Measurements from ENCODE around the gene GPR85. TPM values are rescaled to one million over a fixed set of nuclear protein-coding genes. Genes with fewer than 3 reads are reported as not detected.
A peak's percentile ranks its signal among the peaks of the same experiment; 100 is the strongest.
"Not testable (repeated sequence)": the region's sequence is repeated elsewhere in the genome, so short reads cannot be mapped to it uniquely, and the experiment has no call there.

The GPR85 gene
- polyA plus RNA-seq, 3 donors: 0.12 TPM; not detected in 2

DNA sequence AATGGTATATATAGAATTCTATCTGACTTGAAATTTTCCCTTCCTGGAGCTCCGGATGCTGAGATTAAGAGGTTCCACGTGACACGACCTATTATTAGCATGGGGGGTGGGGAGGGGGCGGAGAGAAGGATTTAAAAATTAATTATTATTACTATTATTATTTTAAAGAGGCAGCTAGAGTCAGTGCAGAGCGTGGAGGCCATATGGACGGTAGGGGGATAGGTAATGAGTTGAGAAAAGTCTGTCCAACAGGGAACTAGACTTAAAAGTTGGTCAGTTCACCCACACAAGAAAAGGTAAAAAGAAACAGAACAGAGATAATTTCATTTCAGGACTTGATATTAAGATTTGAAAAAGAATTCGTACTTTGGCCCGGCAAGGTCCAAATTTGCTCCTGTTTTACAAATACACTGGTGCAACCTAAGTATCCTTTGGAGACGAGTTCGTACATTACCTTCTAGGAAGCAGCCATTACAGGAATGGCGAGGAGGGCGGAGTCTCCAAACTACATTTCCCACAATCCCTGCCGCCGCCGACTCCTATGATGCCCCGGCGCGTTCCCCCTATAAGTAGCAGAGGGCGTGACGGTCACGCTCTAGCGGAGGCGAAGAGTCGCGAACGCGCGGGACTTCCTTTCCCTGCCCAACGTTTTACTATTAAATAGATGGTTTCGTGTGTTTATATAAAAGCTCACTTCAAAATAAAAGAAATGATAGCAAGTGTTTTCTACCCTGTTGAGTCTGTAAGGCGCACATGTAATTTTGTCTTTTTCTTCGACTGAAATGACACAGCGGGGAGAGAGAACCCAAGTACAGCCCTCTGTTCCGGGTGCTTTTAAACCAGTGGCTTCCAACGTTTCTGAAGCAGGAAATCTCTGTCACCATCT, 31.7 kb upstream of the GPR85 start, which contains the start of gene SMIM30:
Gene SMIM30 (minus strand): TSS at position 481 of the 886 bp plus-strand sequence. CDS start 976 bp downstream, outside the sequence.
- H3K36me3 Mint-ChIP-seq: peaks cover 0 to 8% of the 10 kb centered on the region in 2 donors
- no peaks in the 10 kb centered on the region for H3K9me3 Mint-ChIP-seq
- intact Hi-C loops (cut with micrococcal nuclease): no loop called here
- H3K4me3 Mint-ChIP-seq: peak within 1 kb of the TSS; percentile 84 to 95
- H3K79me2 ChIP-seq (ENCODE audit: insufficient read depth, low read length): no peaks in the 10 kb centered on the region
- H2AFZ ChIP-seq (ENCODE audit: insufficient read depth, low read depth, low read length, poor library complexity, severe bottlenecking): peak within 1 kb of the TSS; percentile 85
- H3K27ac Mint-ChIP-seq: peak within 1 kb of the TSS; percentile 87 to 93 (median 91)
- peak within 1 kb of the TSS; percentile 51 to 99 (median 80) for H3K4me3 ChIP-seq (replicated peaks in 1 of 3; ENCODE audit: low read depth in 2 of 3, low read length in 3 of 3)
- H3K27me3 ChIP-seq (ENCODE audit: control insufficient read depth in 2 of 2, insufficient read depth in 2 of 2, low read length in 2 of 2): no peaks in the 10 kb centered on the region
- H3K27me3 Mint-ChIP-seq (ENCODE audit: low read depth in 3 of 3): peaks cover 0 to 2% (median 0%) of the 10 kb centered on the region in 3 donors
- WGBS (ENCODE audit: insufficient coverage): 0% methylated on average over 7 of the region's 35 CpGs
- H4K20me1 ChIP-seq (ENCODE audit: insufficient read depth, low read length): no peaks in the 10 kb centered on the region
- peak; percentile 81 to 91 (median 88) for DNase-seq
- H3K4me2 ChIP-seq (replicated peaks; ENCODE audit: extremely low read depth, low read length, poor library complexity, severe bottlenecking): peak within 1 kb of the TSS; percentile 83
- H3K4me1 ChIP-seq (ENCODE audit: control insufficient read depth in 1 of 2, insufficient read depth in 2 of 2, low read length in 2 of 2): peaks cover 21 to 27% of the 10 kb centered on the region in 2 donors
- H3K4me1 Mint-ChIP-seq: peaks cover 26% of the 10 kb centered on the region
- peak within 1 kb of the TSS; percentile 24 to 85 for H3K27ac ChIP-seq (ENCODE audit: low read depth in 1 of 2, low read length in 2 of 2)
- H3K9ac ChIP-seq (ENCODE audit: insufficient read depth, low read length, poor library complexity, severe bottlenecking): peak within 1 kb of the TSS; percentile 47
- TF ChIP-seq, protein P1, sequence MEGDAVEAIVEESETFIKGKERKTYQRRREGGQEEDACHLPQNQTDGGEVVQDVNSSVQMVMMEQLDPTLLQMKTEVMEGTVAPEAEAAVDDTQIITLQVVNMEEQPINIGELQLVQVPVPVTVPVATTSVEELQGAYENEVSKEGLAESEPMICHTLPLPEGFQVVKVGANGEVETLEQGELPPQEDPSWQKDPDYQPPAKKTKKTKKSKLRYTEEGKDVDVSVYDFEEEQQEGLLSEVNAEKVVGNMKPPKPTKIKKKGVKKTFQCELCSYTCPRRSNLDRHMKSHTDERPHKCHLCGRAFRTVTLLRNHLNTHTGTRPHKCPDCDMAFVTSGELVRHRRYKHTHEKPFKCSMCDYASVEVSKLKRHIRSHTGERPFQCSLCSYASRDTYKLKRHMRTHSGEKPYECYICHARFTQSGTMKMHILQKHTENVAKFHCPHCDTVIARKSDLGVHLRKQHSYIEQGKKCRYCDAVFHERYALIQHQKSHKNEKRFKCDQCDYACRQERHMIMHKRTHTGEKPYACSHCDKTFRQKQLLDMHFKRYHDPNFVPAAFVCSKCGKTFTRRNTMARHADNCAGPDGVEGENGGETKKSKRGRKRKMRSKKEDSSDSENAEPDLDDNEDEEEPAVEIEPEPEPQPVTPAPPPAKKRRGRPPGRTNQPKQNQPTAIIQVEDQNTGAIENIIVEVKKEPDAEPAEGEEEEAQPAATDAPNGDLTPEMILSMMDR (IDR thresholded peaks at IDR 0.05): no peak
- no peaks in the 10 kb centered on the region for H3K9me3 ChIP-seq (replicated peaks in 1 of 2; ENCODE audit: control insufficient read depth in 1 of 2, insufficient read depth in 1 of 2, low read length in 2 of 2)
- H3K36me3 ChIP-seq (replicated peaks in 1 of 2; ENCODE audit: control insufficient read depth in 1 of 2, insufficient read depth in 2 of 2, low read length in 2 of 2): no peaks in the 10 kb centered on the region

DNA sequence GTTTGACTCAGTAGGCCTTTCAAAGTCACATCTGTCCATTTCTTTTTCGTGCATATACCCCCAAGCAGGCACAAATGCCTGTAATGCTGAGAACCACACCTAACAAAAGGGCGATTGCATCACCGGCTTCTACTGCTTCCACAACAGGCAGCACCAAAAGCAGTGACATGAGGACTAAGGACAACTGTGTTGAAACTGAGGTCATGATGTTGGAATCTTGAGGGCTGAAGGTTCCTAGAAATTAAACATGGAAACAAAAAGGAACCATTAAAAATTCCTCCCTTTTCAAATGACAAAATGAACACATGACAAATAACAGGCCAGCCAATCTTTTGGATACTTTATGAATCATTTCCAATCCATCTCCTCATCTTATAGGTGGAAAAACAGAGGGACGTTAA, 30.7 kb upstream of the GPR85 start:
- WGBS (ENCODE audit: insufficient coverage): 14% methylated on average over 1 of the region's 4 CpGs
- H3K4me3 Mint-ChIP-seq; H3K36me3 ChIP-seq (replicated peaks in 1 of 2; ENCODE audit: control insufficient read depth in 1 of 2, insufficient read depth in 2 of 2, low read length in 2 of 2); H3K36me3 Mint-ChIP-seq; H4K20me1 ChIP-seq (ENCODE audit: insufficient read depth, low read length); H3K9ac ChIP-seq (ENCODE audit: insufficient read depth, low read length, poor library complexity, severe bottlenecking); intact Hi-C loops (cut with micrococcal nuclease); H3K79me2 ChIP-seq (ENCODE audit: insufficient read depth, low read length); H3K9me3 Mint-ChIP-seq; H3K27me3 Mint-ChIP-seq (ENCODE audit: low read depth in 3 of 3); H3K27me3 ChIP-seq (ENCODE audit: control insufficient read depth in 2 of 2, insufficient read depth in 2 of 2, low read length in 2 of 2); H3K9me3 ChIP-seq (replicated peaks in 1 of 2; ENCODE audit: control insufficient read depth in 1 of 2, insufficient read depth in 1 of 2, low read length in 2 of 2): not testable (repeated sequence)
- Histone ChIP-seq H3K4me1 (ENCODE audit: control insufficient read depth in 1 of 2, insufficient read depth in 2 of 2, low read length in 2 of 2) (peaks cover 21 to 27% of the 10 kb centered on the region in 2 donors), H3K4me3 (replicated peaks in 1 of 3; ENCODE audit: low read depth in 2 of 3, low read length in 3 of 3) (peak overlapping the region in 1 of 3 experiments; percentile 80), H2AFZ (ENCODE audit: insufficient read depth, low read depth, low read length, poor library complexity, severe bottlenecking) (peak overlapping the region; percentile 30), H3K4me2 (replicated peaks; ENCODE audit: extremely low read depth, low read length, poor library complexity, severe bottlenecking) (peak overlapping the region; percentile 83), H3K27ac (ENCODE audit: low read depth in 1 of 2, low read length in 2 of 2) (peak overlapping the region in 1 of 2 donors; percentile 62)
- peaks cover 29% of the 10 kb centered on the region for H3K4me1 Mint-ChIP-seq
- peak; percentile 19 to 71 (median 54) for DNase-seq
- H3K27ac Mint-ChIP-seq: peak overlapping the region; percentile 52 to 93 (median 85)

Data from CD14-positive monocyte (primary cell).